Superior temporal gyrus (tissue), 1 donor: Measurements from ENCODE around the gene PPFIA1.

Source experiments
- DNase-seq: peaks from one replicate; pipeline ENCODE4 v3.0.0-alpha.2; 2016; ENCODE audit errors: extremely low spot score

PPFIA1 gene

DNA sequence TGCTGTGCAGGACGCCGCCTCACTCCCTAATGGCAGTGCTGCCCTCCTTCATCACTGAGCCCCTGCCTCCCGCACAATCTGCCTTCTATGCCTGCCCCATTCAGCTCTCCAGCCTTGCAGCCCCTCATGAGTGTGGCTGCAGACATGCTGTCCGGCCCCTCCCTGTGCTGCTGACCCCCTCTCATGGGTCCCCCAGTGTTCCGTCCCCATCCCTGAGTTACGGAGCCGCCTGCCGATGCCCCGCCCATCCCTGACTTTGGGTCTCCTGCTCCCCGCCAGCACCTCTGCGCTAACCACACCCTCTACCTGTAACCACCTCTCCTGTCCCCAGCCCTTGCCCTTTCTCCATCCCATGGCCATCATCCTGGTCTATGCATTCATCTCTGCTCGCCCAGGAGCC, 161.1 kb downstream of the PPFIA1 start:
- no peak for DNase-seq

DNA sequence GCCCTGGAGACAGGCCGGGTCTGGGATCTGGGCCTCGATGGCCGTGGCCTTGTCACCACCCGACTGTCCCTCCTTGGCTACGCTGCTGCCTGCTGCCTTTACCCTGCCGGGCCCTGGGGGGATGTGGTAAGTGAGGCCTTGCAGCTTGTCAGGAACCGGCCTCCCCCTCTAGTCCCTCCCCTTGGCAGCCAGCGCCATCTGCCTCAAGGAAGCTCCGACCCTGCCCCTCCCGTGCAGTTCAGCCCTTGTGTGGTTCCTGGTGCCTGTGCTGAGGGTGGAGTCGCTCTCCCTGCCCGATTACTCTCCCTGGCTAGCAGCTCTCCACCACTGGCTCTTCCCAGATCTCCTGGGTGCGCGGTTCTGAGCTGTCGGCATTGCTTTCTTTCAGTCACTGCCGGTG, 161.6 kb downstream of the PPFIA1 start:
- DNase-seq, result no peak

DNA sequence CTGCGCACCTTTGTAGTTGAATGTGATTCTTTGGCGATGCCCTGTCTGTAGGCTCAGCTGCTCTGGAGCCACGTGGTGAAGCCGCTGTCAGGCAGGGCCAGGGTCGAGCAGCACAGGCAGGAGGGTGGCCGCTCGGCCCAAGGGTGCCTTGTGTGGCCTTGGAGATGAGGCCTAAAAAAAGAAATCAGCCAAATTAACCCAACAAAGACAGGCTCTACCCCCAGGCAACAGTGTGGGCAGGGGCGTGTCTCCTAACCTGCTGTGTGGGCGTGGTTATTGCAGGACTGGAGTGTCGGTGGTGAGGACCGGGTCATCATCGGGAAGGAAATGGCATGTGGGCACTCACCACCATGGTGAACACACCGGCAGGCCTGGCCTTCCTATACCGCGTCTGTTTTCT, 162.1 kb downstream of the PPFIA1 start:
- no peak for DNase-seq

DNA sequence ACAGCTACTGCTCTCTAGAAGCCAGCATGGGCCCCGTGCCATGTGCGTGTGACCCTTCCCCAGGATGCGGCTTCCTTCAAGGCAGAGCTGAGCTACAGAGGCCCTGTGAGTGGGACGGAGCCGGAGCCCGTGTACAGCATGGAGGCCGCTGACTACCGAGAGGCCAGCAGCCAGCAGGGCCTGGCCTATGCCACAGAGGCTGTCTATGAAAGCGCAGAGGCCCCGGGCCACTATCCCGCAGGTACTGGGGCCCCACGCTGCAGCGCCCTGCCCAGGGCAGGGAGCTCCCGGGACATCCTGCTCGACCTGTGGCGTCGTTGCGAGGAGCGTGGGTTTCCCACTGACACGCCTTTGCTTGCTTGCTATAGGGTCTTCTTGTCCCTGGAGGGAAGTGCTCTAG, 162.5 kb downstream of the PPFIA1 start:
- DNase-seq, result no peak

DNA sequence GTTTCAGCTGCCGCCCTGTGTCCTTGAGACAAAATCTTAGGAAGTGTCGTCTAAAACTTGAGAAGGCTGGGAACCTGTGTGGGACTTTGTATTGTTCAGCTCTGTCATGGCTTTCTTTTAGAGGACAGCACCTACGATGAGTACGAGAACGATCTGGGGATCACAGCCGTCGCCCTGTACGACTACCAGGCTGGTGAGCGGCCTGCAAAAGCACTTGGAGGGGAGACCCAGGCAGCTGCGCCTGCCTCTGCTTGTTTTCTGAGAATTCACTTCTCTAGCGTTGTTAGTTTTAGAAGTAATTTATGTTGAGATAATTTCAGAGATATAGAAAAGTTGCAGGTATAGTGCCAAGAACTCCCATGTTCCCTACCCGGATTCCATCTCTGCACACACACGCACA, 163.0 kb downstream of the PPFIA1 start:
- DNase-seq, result no peak
